Endothelial cell of umbilical vein (primary cell): ENCODE data around the gene DDX56. TPM values are rescaled to one million over a fixed set of nuclear protein-coding genes. Genes with fewer than 3 reads are reported as not detected.

Source experiments
- BruUV-seq: library from RNA; stranded (reverse); fragments of 400-500 nt; replicated peaks from 2 replicates; lab custom pipeline; 2021; lab: Mats Ljungman, UMichigan
- CTCF ChIA-PET: fragments of 300-600, 350-600 bp; sonication (Branson Sonifier 250); formaldehyde crosslinking; loops from one replicate; lab custom pipeline; 2021; ENCODE audit warnings: antibody characterized with exemption, inconsistent platforms; lab: Charles Lee
- POLR2A ChIA-PET: fragments of 300-600, 350-600 bp; sonication (Branson Sonifier 250); formaldehyde crosslinking; loops from one replicate; lab custom pipeline; 2021; ENCODE audit warnings: antibody characterized with exemption, inconsistent platforms; lab: Charles Lee
- DNase-seq: peaks from one replicate; pipeline ENCODE4 v3.0.0-alpha.2; 2011; ENCODE audit warnings: low read depth, low spot score
- FAIRE-seq: peaks from 2 replicates; lab custom pipeline; 2011; peaks lifted over from hg19 to GRCh38; lab: Jason Lieb, UNC
- H2AFZ ChIP-seq: 2 replicates; pipeline ENCODE4 v1.6.0; 2012; ENCODE audit warnings: low read depth, low read length, control low read depth, inconsistent platforms
- H3K27ac ChIP-seq: 2 replicates; pipeline ENCODE4 v1.5.1; 2011; ENCODE audit warnings: low read depth, mild to moderate bottlenecking, control low read depth, low read length, moderate library complexity; ENCODE audit not compliant: insufficient read depth
- H3K27me3 ChIP-seq, 2 experiments: 2 replicates each; pipeline versions ENCODE4 v1.6.0 to v1.6.1; 2011; ENCODE audit warnings: low read length in 2 of 2, mixed read lengths in 1 of 2; ENCODE audit not compliant: control insufficient read depth in 2 of 2, insufficient read depth in 2 of 2
- H3K36me3 ChIP-seq, 2 experiments: 2 replicates in 1 of 2; 3 replicates in 1 of 2; pipeline ENCODE4 v1.5.1; 2011; ENCODE audit warnings: low read length in 2 of 2, mild to moderate bottlenecking in 1 of 2, moderate library complexity in 1 of 2; ENCODE audit not compliant: control insufficient read depth in 2 of 2, insufficient read depth in 2 of 2; ENCODE audit errors: extremely low read depth in 1 of 2
- H3K4me1 ChIP-seq: 3 replicates; pipeline ENCODE4 v1.5.1; 2011; ENCODE audit warnings: mild to moderate bottlenecking, low read length; ENCODE audit not compliant: control insufficient read depth, insufficient read depth; ENCODE audit errors: extremely low read depth
- H3K4me2 ChIP-seq: 2 replicates; pipeline ENCODE4 v1.6.1; 2011; ENCODE audit warnings: low read length, control low read depth, mixed read lengths; ENCODE audit not compliant: insufficient read depth
- H3K4me3 ChIP-seq, 3 experiments: fragments of 200-600 bp in 1 of 3; sonication (generic), shearing (Covaris generic) in 1 of 3; replicated peaks in 1 of 3; 2 replicates each; pipeline ENCODE4 v1.5.1; 2011 to 2016; ENCODE audit warnings: control low read depth in 3 of 3, low read length in 3 of 3, mild to moderate bottlenecking in 2 of 3, inconsistent platforms in 1 of 3, low read depth in 1 of 3, moderate library complexity in 1 of 3; ENCODE audit not compliant: insufficient read depth in 1 of 3
- H3K79me2 ChIP-seq: 2 replicates; pipeline ENCODE4 v1.6.0; 2012; ENCODE audit warnings: low read length, inconsistent platforms; ENCODE audit not compliant: control insufficient read depth, insufficient read depth
- H3K9ac ChIP-seq: replicated peaks from 2 replicates; pipeline ENCODE3; 2011; ENCODE audit warnings: low read length, control low read depth; ENCODE audit not compliant: insufficient read depth; ENCODE audit errors: extremely low read depth
- H3K9me1 ChIP-seq: replicated peaks from 3 replicates; pipeline ENCODE4 v1.6.0; 2011; ENCODE audit warnings: mild to moderate bottlenecking, low read length; ENCODE audit not compliant: control insufficient read depth, insufficient read depth; ENCODE audit errors: extremely low read depth
- H3K9me3 ChIP-seq: replicated peaks from 2 replicates; pipeline ENCODE4 v1.5.1; 2012; ENCODE audit warnings: low read length, inconsistent platforms; ENCODE audit not compliant: control insufficient read depth, insufficient read depth
- H4K20me1 ChIP-seq: replicated peaks from 2 replicates; pipeline ENCODE3; 2011; ENCODE audit warnings: mild to moderate bottlenecking, low read length; ENCODE audit not compliant: control insufficient read depth, insufficient read depth; ENCODE audit errors: extremely low read depth
- EZH2 ChIP-seq: IDR thresholded peaks from 2 replicates; pipeline ENCODE4 v1.6.1; 2012; ENCODE audit warnings: borderline replicate concordance, low read depth, mild to moderate bottlenecking, moderate library complexity, low read length, inconsistent platforms; ENCODE audit not compliant: severe bottlenecking
- FOS ChIP-seq: IDR thresholded peaks from 2 replicates; pipeline ENCODE4 v1.6.1; 2011; ENCODE audit warnings: mild to moderate bottlenecking, low read length, moderate library complexity, borderline replicate concordance; ENCODE audit not compliant: insufficient read depth
- GATA2 ChIP-seq: IDR thresholded peaks from 2 replicates; pipeline ENCODE4 v1.7.0; 2011; ENCODE audit warnings: low read depth, mild to moderate bottlenecking, moderate library complexity, mixed read lengths, low read length; ENCODE audit not compliant: insufficient read length, insufficient read depth
- JUN ChIP-seq: IDR thresholded peaks from 2 replicates; pipeline ENCODE4 v1.6.1; 2011; ENCODE audit warnings: borderline replicate concordance, low read depth; ENCODE audit not compliant: insufficient read length, insufficient read depth
- MAX ChIP-seq: IDR thresholded peaks from 2 replicates; pipeline ENCODE4 v1.6.1; 2011; ENCODE audit not compliant: insufficient read depth, insufficient read length
- MYC ChIP-seq: IDR thresholded peaks from one replicate; pipeline ENCODE4 v1.6.1; 2011; ENCODE audit warnings: mild to moderate bottlenecking, low read depth, low read length
- POLR2A ChIP-seq: IDR thresholded peaks from 2 replicates; pipeline ENCODE4 v1.6.1; 2012; ENCODE audit warnings: low read depth, mild to moderate bottlenecking, control low read depth, low read length
- POLR2AphosphoS5 ChIP-seq: IDR thresholded peaks from 2 replicates; pipeline ENCODE4 v1.6.1; 2012; ENCODE audit warnings: low read depth, mild to moderate bottlenecking, control low read depth, low read length, moderate library complexity; ENCODE audit not compliant: insufficient read depth
- dilution Hi-C: fragments of 300-500 bp; cut with MboI; formaldehyde crosslinking; loops from one replicate; pipeline ENCODE4 v1.15.0; 2019; ENCODE audit warnings: low sequenced_read_pairs; ENCODE audit not compliant: extremely low pct_ligation_motif_present
- intact Hi-C: fragments of 100-400 bp; cut with micrococcal nuclease; formaldehyde crosslinking; loops from one replicate; pipeline ENCODE4 v1.10.0; 2022
- polyA plus RNA-seq, 4 experiments: library from polyadenylated mRNA; depleted of rRNA in 3 of 4; stranded (reverse) in 3 of 4; unstranded in 1 of 4; fragments of >200 nt; gene quantifications; 2 replicates each; pipeline versions ENCODE4 v1.2.1 to v1.2.3, GENCODE V29; 2011 to 2012; ENCODE audit warnings: missing spikeins in 1 of 4
- total RNA-seq: library from RNA; stranded (reverse); gene quantifications from 2 replicates; pipeline ENCODE4 v1.2.3, GENCODE V29; 2021
- TF ChIP-seq, protein P1 (sequence below), 2 donors: IDR thresholded peaks; 1 replicate in 1 of 2; 2 replicates in 1 of 2; pipeline ENCODE4 v1.5.1; 2011; ENCODE audit warnings: low read length in 2 of 2, mild to moderate bottlenecking in 2 of 2, moderate library complexity in 2 of 2, control low read depth in 1 of 2, inconsistent platforms in 1 of 2, low read depth in 1 of 2; ENCODE audit not compliant: insufficient read depth in 1 of 2; ENCODE audit errors: extremely low read depth in 1 of 2

Gene DDX56
- total and polyA plus RNA-seq, 2 donors (not counting 3 experiments of a cell fraction or from before 2014, with no cell fraction given): 94.7 to 96.6 TPM

DNA sequence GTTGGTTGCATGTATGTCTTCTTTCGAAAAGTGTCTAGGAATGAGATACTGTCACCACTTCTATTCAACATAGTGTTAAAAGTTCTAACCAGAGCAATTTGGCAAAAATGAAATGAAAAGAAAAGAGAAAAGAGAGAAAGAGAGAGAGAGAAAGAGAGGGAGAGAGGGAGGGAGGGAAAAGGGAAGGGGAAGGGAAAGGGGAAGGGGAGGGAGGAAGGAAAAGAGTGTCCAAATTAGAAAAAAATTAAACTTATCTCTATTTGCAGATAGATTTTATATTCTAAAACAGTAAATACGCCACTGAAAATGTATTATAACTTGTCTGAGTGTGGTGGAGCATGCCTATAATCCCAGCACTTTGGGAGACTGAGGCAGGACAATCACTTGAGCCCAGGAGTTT, 16.2 kb downstream of the DDX56 start:
- no peaks in the 10 kb centered on the region for H4K20me1 ChIP-seq
- no peak overlapping the region for H3K4me3 ChIP-seq
- H3K4me1 ChIP-seq: no peaks in the 10 kb centered on the region
- H3K9ac ChIP-seq: no peak overlapping the region
- DNase-seq (no peak), FAIRE-seq (no peak)
- no peaks in the 10 kb centered on the region for H3K36me3 ChIP-seq
- BruUV-seq: no TSS peak
- H3K9me1 ChIP-seq: no peaks in the 10 kb centered on the region
- no peaks in the 10 kb centered on the region for H3K9me3 ChIP-seq
- H3K27me3 ChIP-seq: no peaks in the 10 kb centered on the region
- no peaks in the 10 kb centered on the region for H3K79me2 ChIP-seq
- intact Hi-C loops: no loop called here
- H3K27ac ChIP-seq: no peak overlapping the region
- no peak for TF ChIP-seq MYC
- no peak for TF ChIP-seq MAX
- no peak for TF ChIP-seq EZH2
- no peak for TF ChIP-seq GATA2
- TF ChIP-seq JUN: no peak
- TF ChIP-seq FOS: no peak
- no peak for TF ChIP-seq POLR2AphosphoS5
- TF ChIP-seq POLR2A: no peak
- TF ChIP-seq, protein P1, sequence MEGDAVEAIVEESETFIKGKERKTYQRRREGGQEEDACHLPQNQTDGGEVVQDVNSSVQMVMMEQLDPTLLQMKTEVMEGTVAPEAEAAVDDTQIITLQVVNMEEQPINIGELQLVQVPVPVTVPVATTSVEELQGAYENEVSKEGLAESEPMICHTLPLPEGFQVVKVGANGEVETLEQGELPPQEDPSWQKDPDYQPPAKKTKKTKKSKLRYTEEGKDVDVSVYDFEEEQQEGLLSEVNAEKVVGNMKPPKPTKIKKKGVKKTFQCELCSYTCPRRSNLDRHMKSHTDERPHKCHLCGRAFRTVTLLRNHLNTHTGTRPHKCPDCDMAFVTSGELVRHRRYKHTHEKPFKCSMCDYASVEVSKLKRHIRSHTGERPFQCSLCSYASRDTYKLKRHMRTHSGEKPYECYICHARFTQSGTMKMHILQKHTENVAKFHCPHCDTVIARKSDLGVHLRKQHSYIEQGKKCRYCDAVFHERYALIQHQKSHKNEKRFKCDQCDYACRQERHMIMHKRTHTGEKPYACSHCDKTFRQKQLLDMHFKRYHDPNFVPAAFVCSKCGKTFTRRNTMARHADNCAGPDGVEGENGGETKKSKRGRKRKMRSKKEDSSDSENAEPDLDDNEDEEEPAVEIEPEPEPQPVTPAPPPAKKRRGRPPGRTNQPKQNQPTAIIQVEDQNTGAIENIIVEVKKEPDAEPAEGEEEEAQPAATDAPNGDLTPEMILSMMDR (IDR thresholded peaks at IDR 0.05; ENCODE audit: extremely low read depth in 1 of 2, insufficient read depth in 1 of 2, low read depth in 1 of 2, low read length in 2 of 2): no peak
- no peak overlapping the region for H3K4me2 ChIP-seq
- ChIA-PET CTCF (interaction anchor here (1.4 kb wide), 1 partner anchor 209 kb away, joined by 4 read pairs; no protein-coding TSS in a partner anchor), POLR2A (no interaction called here)
- H2AFZ ChIP-seq: no peak overlapping the region
- dilution Hi-C loops: no loop called here
